GM21717 (cell line): ENCODE measurements around the gene KSR1.

Source experiments
- ATAC-seq: cut with Tn5 transposase; IDR thresholded peaks from one replicate; pipeline ENCODE4 v1.9.1; 2021; ENCODE audit warnings: mild to moderate bottlenecking, moderate library complexity; ENCODE audit not compliant: unreplicated experiment

Gene KSR1

DNA sequence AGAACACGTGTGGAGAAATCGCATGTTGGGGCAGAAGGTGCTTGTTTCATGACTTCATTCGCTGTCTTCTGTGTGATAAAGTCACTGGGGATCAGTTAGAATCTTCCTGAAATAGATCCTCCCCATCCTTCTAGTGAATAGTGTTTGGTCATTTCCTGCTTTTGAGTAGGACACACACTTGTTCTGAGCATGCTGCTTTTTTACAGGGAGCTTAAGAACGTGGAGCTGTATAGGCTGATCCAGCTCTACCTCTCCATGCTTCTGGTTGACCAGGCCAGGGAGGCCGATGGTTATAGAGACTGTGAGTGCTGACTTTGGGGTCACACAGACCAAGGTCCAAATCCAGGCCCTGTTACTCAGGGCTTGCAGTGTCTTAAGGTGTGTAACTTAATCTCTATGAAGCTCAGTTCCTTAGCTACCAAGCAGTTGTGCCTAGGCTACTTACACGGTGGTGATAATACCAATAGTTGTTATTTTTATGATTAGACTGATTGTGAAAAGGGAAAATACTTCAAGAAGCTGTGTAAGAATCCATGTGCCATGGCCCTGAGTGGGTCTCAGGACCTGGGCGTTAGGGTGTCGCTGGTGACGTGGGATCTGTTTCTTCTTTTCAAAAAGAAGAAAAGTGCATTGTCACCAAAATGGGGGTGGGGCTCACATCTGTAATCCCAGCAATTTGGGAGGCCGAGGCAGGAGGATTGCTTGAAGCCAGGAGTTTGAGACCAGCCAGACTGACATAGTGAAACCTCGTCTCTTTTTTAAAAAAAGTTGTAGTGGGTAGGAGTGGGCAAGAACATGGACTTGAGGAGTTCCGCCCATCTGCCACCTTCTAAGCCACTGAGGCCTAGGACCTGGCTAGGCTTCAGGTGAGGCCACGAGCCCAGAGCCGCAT, 110.7 kb downstream of the KSR1 start:
- no peak for ATAC-seq

GRCh38 chr17:27567563-27567859, 111.3 kb downstream of the KSR1 start:
- ATAC-seq, result no peak

GRCh38 chr17:27568216-27568615, 112.0 kb downstream of the KSR1 start:
- no peak for ATAC-seq

- ATAC-seq, result no peak
Measured at GRCh38 chr17:27568811-27569210, 112.6 kb downstream of the KSR1 start.

DNA sequence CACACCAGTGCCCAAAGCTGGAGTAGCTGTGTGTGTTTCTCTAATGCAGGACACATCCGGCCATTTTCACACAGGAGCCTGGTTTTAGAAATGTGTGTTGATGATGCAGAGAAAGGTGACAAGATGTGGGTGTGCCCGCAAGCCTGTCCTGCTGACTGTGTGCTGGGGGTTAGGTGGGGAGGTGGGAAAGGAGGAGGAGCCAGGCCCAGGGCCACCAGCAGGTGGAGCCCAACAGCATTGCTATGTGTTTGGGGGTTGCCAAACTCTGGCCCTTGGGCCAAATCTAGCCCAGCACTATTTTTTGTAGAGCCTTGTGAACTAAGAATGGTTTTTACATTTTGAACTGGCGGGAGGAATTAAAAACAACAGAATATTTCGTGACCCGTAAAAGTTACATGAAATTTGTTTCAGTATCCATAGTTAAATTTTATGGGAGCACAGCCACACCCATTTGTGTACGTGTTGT, 113.0 kb downstream of the KSR1 start:
- no peak for ATAC-seq

DNA sequence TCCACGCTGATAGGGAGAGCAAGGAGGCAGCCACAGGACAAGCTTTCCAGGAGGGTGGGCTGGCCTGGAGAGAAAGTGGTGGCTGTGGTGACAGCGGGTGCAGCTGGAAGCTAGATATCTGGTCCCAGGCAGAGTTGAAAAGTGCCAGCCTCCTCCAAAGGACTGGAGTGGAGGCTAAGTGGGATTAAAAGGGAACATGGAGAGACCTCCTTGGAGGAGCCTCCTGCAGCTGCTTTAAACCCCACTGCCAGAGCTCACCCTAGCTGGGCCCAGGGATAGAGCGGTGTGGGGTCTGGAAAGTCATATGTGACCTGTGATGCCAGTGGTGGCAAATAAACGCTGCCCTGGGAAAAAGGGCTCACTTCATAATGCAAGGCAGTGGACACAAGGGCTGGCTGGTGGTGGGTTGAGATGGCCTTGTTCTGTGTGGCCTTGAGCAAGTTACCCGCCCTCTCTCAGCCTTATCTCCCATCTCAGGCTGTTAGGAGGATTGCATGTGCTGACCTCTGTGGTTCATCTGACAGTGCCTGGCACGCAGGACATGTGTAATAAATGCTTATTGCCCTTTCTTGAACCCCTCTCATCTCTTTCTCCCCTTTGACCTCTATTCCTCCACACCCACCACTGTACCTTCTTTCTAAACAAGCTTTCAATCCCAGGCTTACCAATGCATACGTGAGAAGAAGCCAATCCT, 113.8 kb downstream of the KSR1 start:
- no peak for ATAC-seq

GRCh38 chr17:27570578-27570914, 114.3 kb downstream of the KSR1 start:
- ATAC-seq, result no peak

- ATAC-seq, result no peak
Measured at GRCh38 chr17:27571563-27572352, 115.5 kb downstream of the KSR1 start.

DNA sequence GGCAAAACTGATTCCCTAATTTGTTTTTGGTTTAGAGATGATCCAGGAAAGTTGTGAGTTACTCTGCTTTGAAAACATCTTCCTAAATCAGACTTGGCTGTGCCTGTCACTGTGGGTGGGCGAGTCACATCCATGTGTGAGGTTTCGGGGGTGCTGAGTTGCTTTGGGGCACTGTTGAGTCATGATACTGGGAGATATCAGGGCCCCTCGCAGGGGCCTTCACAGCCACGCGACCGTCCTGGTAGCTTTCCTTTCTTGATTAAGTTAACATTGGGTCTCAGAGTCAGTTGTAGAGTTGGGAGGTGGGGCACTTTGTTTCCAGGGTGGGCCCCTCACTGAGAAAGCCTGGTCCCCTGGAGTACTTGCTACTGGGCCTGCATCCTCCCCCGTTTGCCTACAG, 116.4 kb downstream of the KSR1 start:
- ATAC-seq, result no peak

GRCh38 chr17:27573548-27573947, 117.3 kb downstream of the KSR1 start:
- no peak for ATAC-seq

DNA sequence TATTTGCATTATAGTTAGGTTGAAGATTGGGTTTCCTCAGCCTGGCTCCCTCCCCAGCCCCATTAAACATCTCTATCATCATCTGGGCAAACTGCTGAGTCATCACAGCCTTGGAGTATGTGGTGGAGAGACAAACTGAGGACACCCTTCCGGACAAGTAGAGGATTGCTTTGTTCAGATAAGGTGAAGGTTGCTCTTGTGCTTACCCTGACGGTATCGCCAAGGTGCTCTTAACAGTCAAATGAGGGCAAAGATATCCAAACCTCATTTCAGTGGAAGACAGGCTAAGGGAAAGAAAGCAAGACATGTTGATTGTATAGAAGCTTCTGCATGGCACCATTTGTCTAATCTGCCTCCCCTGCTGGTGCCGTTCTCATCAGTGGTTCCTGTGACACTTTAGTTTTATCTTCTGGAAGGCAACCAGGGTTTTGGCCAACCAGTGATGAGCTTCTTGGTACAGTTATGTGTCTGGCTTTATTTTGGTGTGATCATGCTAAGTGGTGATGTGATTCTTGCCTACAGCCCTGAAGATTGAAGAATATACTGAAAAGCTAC, 117.8 kb downstream of the KSR1 start:
- ATAC-seq, result no peak

GRCh38 chr17:27575096-27575911, 119.1 kb downstream of the KSR1 start:
- ATAC-seq, result no peak

GRCh38 chr17:27575912-27576252, 119.6 kb downstream of the KSR1 start:
- no peak for ATAC-seq

GRCh38 chr17:27576477-27577083, 120.3 kb downstream of the KSR1 start:
- no peak for ATAC-seq

DNA sequence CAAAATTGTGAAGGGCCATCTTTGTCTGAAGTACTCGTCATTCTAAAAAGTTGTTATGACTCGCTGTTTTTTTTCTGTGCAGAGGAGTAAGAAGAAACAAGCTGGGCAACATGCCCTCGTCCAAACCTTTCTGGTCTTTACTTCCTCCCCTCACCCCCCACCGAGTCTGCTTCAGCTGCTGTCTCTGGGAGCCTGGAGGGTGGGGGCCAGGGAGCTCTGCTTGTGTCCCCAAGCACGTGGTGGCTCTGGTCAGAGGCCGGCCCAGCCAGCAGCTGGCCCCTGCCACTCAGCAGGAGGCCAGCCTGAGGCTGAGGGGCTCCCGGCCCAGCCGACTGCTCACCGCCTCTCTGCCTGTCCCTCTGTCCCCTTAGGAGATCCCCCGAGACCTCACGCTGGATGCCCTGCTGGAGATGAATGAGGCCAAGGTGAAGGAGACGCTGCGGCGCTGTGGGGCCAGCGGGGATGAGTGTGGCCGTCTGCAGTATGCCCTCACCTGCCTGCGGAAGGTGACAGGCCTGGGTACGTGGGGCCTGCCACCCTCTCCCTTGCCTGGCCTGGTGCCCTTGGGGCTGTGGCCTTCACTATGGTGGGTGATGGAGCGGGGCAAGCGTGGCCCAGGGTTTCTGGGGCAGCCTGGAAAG, 121.0 kb downstream of the KSR1 start:
- ATAC-seq, result no peak

- no peak for ATAC-seq
Measured at GRCh38 chr17:27577884-27578717, 121.9 kb downstream of the KSR1 start.

GRCh38 chr17:27578718-27579085, 122.5 kb downstream of the KSR1 start:
- ATAC-seq, result peak; percentile 74

GRCh38 chr17:27579304-27579703, 123.1 kb downstream of the KSR1 start:
- peak; percentile 7 for ATAC-seq

DNA sequence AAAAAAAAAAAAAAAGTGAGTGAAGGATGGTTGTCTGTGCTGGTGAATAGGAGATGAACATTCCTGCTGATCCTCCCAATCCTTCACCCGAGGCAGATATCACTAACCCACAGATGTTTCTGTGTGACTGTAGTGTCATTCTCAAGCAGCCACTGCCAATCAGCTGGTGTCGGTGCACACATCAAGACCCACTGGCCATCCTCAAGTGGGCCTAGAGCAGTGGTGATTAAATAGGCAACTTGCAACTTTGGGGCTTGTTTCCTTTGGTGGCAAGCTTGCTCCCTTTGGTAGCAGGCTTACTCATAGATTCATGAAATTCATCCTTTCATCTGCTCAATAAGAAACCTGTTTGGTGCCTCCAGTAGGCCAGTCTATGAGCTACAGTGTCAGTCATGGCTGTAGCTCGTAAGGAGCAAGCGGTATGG, 123.7 kb downstream of the KSR1 start:
- no peak for ATAC-seq
